ENCODE data around the gene AMOTL1.

GRCh38 chr11:94804874-94805273, 36.7 kb downstream of the AMOTL1 start:
- TF ChIP-seq GATA2 (IDR thresholded peaks at IDR 0.05; ENCODE audit: low read depth, low read length) (no peak), GATA3 (IDR thresholded peaks at IDR 0.05; ENCODE audit: low read depth, low read length) (no peak)

Data from SH-SY5Y (cell line).